ENCODE results near the gene FBN3.

DNA sequence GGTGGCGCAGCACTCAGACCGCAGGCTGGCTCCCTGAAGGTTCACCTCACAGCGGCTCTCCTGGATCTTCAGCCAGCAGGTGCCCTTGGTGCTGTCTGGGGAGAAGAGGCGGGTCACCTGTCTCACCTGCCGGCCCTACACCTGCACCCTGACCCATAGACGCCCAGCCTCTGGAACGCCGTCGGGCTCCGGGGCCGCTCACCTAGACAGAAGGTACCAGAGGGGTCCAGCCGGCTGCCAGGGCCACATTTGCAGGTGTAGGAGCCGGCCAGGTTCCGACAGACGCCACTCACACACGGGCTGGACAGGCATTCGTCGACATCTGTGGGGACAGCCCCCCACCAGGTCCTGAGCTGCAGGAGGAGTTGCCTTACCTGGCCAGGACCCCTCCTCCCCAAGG lies 22.9 kb downstream of the FBN3 start:
- TF ChIP-seq TAF1 (IDR thresholded peaks at IDR 0.05; ENCODE audit: low read depth, low read length) (no peak), POLR2A (IDR thresholded peaks at IDR 0.05; ENCODE audit: low read depth, low read length) (no peak), POLR2AphosphoS5 (IDR thresholded peaks at IDR 0.05; ENCODE audit: low read depth, low read length) (no peak)

All from GM12891 (cell line).